ENCODE measurements around the gene ZDHHC11B. TPM values are rescaled to one million over a fixed set of nuclear protein-coding genes. Genes with fewer than 3 reads are reported as not detected.
"Not testable (repeated sequence)": the region's sequence is repeated elsewhere in the genome, so short reads cannot be mapped to it uniquely, and the experiment has no call there.

Gene ZDHHC11B, protein sequence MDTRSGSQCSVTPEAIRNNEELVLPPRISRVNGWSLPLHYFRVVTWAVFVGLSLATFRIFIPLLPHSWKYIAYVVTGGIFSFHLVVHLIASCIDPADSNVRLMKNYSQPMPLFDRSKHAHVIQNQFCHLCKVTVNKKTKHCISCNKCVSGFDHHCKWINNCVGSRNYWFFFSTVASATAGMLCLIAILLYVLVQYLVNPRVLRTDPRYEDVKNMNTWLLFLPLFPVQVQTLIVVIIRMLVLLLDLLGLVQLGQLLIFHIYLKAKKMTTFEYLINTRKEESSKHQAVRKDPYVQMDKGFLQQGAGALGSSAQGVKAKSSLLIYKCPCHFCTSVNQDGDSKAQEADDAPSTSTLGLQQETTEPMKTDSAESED
- 10 to 100 TPM in 1 of 4 donors, 1 to 10 TPM in 2, not detected in 1; 1.1 to 18.9 (median 2.4) TPM for total RNA-seq

GRCh38 chr5:784428-785177, at the start of gene ZDHHC11B:
Gene ZDHHC11B, minus strand, starts transcription at chr5:784729. Its CDS starts 17,810 bp downstream, at chr5:766919.
- H3K4me3 ChIP-seq, result peak within 1 kb of the TSS; percentile 47 to 97 (median 90)
- TF ChIP-seq POLR2AphosphoS5 (IDR thresholded peaks at IDR 0.05) (peak; percentile 55 to 82 (median 56)), POLR2A (IDR thresholded peaks at IDR 0.05) (peak; percentile 16)
- H3K9me3 ChIP-seq; H3K36me3 ChIP-seq; H3K27me3 ChIP-seq; intact Hi-C loops (cut with DNase I; ENCODE audit: low total_unique reads): not testable (repeated sequence)
- H3K27ac ChIP-seq, result peak within 1 kb of the TSS; percentile 36 to 83 (median 72)
- DNase-seq, result peak; percentile 94
- H3K4me1 ChIP-seq, result peaks cover 3 to 24% (median 17%) of the 10 kb centered on the region in 4 donors
- in situ Hi-C loops (cut with MboI; ENCODE audit: low pct_ligation_motif_present in 1 of 4, low pct_unique_long_range_greater_than_20kb in 1 of 4, low sequenced_read_pairs in 3 of 4), result loop anchor here in 1 of 4 donors (5.0 kb wide), 1 partner anchor 87 kb away; no protein-coding TSS in a partner anchor
- WGBS, 2 donors (ENCODE audit: low coverage in 1 of 2), result 1% methylated on average over 49 of the region's 101 CpGs; no CpG with 5 or more reads in 1 of the 2 donors

GRCh38 chr5:834013-834412, 49.5 kb upstream of the ZDHHC11B start:
- H3K36me3 ChIP-seq; DNase-seq; H3K27me3 ChIP-seq; H3K4me3 ChIP-seq; H3K9me3 ChIP-seq; intact Hi-C loops (cut with DNase I; ENCODE audit: low total_unique reads); H3K27ac ChIP-seq; H3K4me1 ChIP-seq: not testable (repeated sequence)
- in situ Hi-C loops (cut with MboI; ENCODE audit: low pct_ligation_motif_present in 1 of 4, low pct_unique_long_range_greater_than_20kb in 1 of 4, low sequenced_read_pairs in 3 of 4), result loop anchor here in 1 of 4 donors (5.0 kb wide), 1 partner anchor 92 kb away; no protein-coding TSS in a partner anchor
- 62% methylated on average over 2 of the region's 2 CpGs; no CpG with 5 or more reads in 1 of the 2 donors for WGBS, 2 donors (ENCODE audit: low coverage in 1 of 2)

GRCh38 chr5:828194-828593, 43.7 kb upstream of the ZDHHC11B start:
- WGBS, 2 donors (ENCODE audit: low coverage in 1 of 2), result 98% methylated on average over 15 of the region's 19 CpGs; no CpG with 5 or more reads in 1 of the 2 donors
- H3K36me3 ChIP-seq; H3K4me1 ChIP-seq; H3K4me3 ChIP-seq; DNase-seq; H3K27me3 ChIP-seq; H3K9me3 ChIP-seq; in situ Hi-C loops (cut with MboI; ENCODE audit: low pct_ligation_motif_present in 1 of 4, low pct_unique_long_range_greater_than_20kb in 1 of 4, low sequenced_read_pairs in 3 of 4); intact Hi-C loops (cut with DNase I; ENCODE audit: low total_unique reads); H3K27ac ChIP-seq: not testable (repeated sequence)

DNA sequence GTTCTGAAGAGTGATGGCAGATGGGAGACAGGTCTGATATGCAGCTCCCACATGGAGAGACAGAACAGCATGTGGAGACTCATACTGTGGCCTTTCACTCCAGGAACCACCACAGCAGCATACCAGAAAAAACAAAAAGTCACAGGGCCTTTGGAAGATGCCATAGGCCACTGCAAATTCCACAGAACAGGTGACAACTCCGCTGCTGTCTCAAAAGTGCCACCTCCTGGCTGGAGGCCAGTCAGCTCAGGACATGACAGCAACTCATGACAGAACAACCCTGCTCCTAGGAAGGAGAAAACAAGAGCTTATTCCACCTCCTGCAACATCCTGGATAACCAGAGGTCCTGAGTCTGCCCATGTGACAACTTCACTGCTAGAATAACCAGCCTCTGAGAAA, 41.0 kb upstream of the ZDHHC11B start:
- H3K4me1 ChIP-seq; H3K9me3 ChIP-seq; intact Hi-C loops (cut with DNase I; ENCODE audit: low total_unique reads); DNase-seq; H3K4me3 ChIP-seq; H3K36me3 ChIP-seq; H3K27me3 ChIP-seq; H3K27ac ChIP-seq; in situ Hi-C loops (cut with MboI; ENCODE audit: low pct_ligation_motif_present in 1 of 4, low pct_unique_long_range_greater_than_20kb in 1 of 4, low sequenced_read_pairs in 3 of 4): not testable (repeated sequence)
- WGBS, 2 donors (ENCODE audit: low coverage in 1 of 2), result 63% methylated on average over 1 of the region's 1 CpG; no CpG with 5 or more reads in 1 of the 2 donors

DNA sequence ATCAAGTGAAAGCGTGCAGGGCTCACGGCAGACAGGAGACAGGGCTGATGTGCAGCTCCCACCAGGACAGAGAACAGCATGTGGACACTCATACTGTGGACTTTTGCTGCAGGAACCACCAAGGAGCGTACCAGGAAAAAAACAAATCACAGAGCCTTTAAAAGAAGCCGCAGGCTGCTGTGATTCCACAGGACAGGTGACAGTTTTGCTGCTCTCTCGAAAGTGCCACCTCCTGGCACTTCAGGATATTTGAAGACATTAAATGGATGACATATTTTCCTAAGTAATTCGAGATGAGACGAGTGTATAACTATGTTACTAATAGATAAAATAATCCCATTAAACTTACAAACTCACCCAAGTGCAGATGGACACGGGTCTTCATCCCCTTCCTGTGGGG, 37.0 kb upstream of the ZDHHC11B start:
- TF ChIP-seq POLR2AphosphoS5 (IDR thresholded peaks at IDR 0.05) (no peak), POLR2A (IDR thresholded peaks at IDR 0.05) (no peak), EP300 (IDR thresholded peaks at IDR 0.05; ENCODE audit: low read depth) (no peak), CTCF (IDR thresholded peaks at IDR 0.05) (peak in 2 of 5 experiments; percentile 4 to 16)
- 59 to 80% methylated on average over 1 to 8 of the region's 8 CpGs for WGBS, 2 donors (ENCODE audit: low coverage in 1 of 2)
- in situ Hi-C loops (cut with MboI; ENCODE audit: low pct_ligation_motif_present in 1 of 4, low pct_unique_long_range_greater_than_20kb in 1 of 4, low sequenced_read_pairs in 3 of 4) (no loop called here), intact Hi-C loops (cut with DNase I; ENCODE audit: low total_unique reads) (no loop called here)
- Histone ChIP-seq H3K9me3 (no peaks in the 10 kb centered on the region), H3K27ac (no peak overlapping the region), H3K27me3 (no peaks in the 10 kb centered on the region), H3K4me1 (no peaks in the 10 kb centered on the region), H3K4me3 (no peak overlapping the region), H3K36me3 (no peaks in the 10 kb centered on the region)
- no peak for DNase-seq

- 57 to 69% methylated on average over 2 to 3 of the region's 3 CpGs for WGBS, 2 donors (ENCODE audit: low coverage in 1 of 2)
- Histone ChIP-seq H3K36me3 (no peaks in the 10 kb centered on the region), H3K9me3 (no peaks in the 10 kb centered on the region), H3K4me1 (no peaks in the 10 kb centered on the region), H3K27me3 (no peaks in the 10 kb centered on the region), H3K27ac (no peak overlapping the region), H3K4me3 (no peak overlapping the region)
- in situ Hi-C loops (cut with MboI; ENCODE audit: low pct_ligation_motif_present in 1 of 4, low pct_unique_long_range_greater_than_20kb in 1 of 4, low sequenced_read_pairs in 3 of 4), result no loop called here
- DNase-seq, result no peak
- TF ChIP-seq CTCF (IDR thresholded peaks at IDR 0.05), result no peak
- no peak for TF ChIP-seq POLR2A (IDR thresholded peaks at IDR 0.05)
- no peak for TF ChIP-seq EP300 (IDR thresholded peaks at IDR 0.05; ENCODE audit: low read depth)
- no peak for TF ChIP-seq POLR2AphosphoS5 (IDR thresholded peaks at IDR 0.05)
- intact Hi-C loops (cut with DNase I; ENCODE audit: low total_unique reads), result no loop called here
Observed at GRCh38 chr5:820245-820644, 35.7 kb upstream of the ZDHHC11B start.
